NT2/D1 (cell line): ENCODE results near the gene GLIPR2.
A peak's percentile ranks its signal among the peaks of the same experiment; 100 is the strongest.

Experiments
- DNase-seq: peaks from one replicate; pipeline ENCODE4 v3.0.0-alpha.2; 2011; ENCODE audit warnings: low read depth, low spot score
- H3K27me3 ChIP-seq: 2 replicates; pipeline ENCODE4 v1.6.0; 2011; ENCODE audit warnings: mild to moderate bottlenecking; ENCODE audit not compliant: insufficient read length, insufficient read depth
- H3K36me3 ChIP-seq: 2 replicates; pipeline ENCODE4 v1.6.1; 2011; ENCODE audit warnings: mild to moderate bottlenecking, low read length, mixed read lengths; ENCODE audit not compliant: insufficient read depth, insufficient read length
- H3K4me1 ChIP-seq: 2 replicates; pipeline ENCODE4 v1.5.1; 2011; ENCODE audit not compliant: insufficient read depth, insufficient read length
- H3K4me3 ChIP-seq: 2 replicates; pipeline ENCODE4 v1.5.1; 2011; ENCODE audit warnings: low read depth; ENCODE audit not compliant: insufficient read length
- H3K9ac ChIP-seq: 2 replicates; pipeline ENCODE4 v1.6.0; 2011; ENCODE audit warnings: low read depth; ENCODE audit not compliant: insufficient read length
- H3K9me3 ChIP-seq: 2 replicates; pipeline ENCODE4 v1.5.1; 2011; ENCODE audit warnings: mild to moderate bottlenecking, low read length; ENCODE audit not compliant: insufficient read depth
- SUZ12 ChIP-seq: IDR thresholded peaks from 2 replicates; pipeline ENCODE4 v1.6.1; 2011; ENCODE audit not compliant: insufficient read length, insufficient read depth; ENCODE audit errors: extremely low read depth
- YY1 ChIP-seq: IDR thresholded peaks from 2 replicates; pipeline ENCODE4 v1.6.1; 2011; ENCODE audit not compliant: insufficient read length, insufficient read depth
- ZNF274 ChIP-seq: IDR thresholded peaks from 2 replicates; pipeline ENCODE4 v1.6.1; 2011; ENCODE audit warnings: mild to moderate bottlenecking, low read depth, low read length

GLIPR2 gene

GRCh38 chr9:36134761-36135505 lies 1.6 kb upstream of the GLIPR2 start:
- H3K9ac ChIP-seq: peak overlapping the region; percentile 1

GRCh38 chr9:36135741-36136271 lies 727 bp upstream of the GLIPR2 start:
- Histone ChIP-seq H3K36me3 (peaks cover 25% of the 10 kb centered on the region), H3K4me1 (peaks cover 11% of the 10 kb centered on the region), H3K9me3 (no peaks in the 10 kb centered on the region), H3K9ac (peak overlapping the region; percentile 90), H3K27me3 (peaks cover 24% of the 10 kb centered on the region), H3K4me3 (peak overlapping the region; percentile 85)
- TF ChIP-seq SUZ12: no peak
- no peak for TF ChIP-seq YY1
- no peak for DNase-seq

More at GRCh38 chr9:36134761-36135505, 1.6 kb upstream of the GLIPR2 start:
- Histone ChIP-seq H3K27me3 (peaks cover 24% of the 10 kb centered on the region), H3K36me3 (peaks cover 16% of the 10 kb centered on the region), H3K9me3 (no peaks in the 10 kb centered on the region), H3K4me1 (peaks cover 7% of the 10 kb centered on the region), H3K4me3 (peak overlapping the region; percentile 85)
- no peak for TF ChIP-seq ZNF274
- no peak for TF ChIP-seq SUZ12
- TF ChIP-seq YY1: no peak
- peak; percentile 44 for DNase-seq

GRCh38 chr9:36136894-36137391 lies 410 bp downstream of the GLIPR2 start:
- Histone ChIP-seq H3K27me3 (peaks cover 24% of the 10 kb centered on the region), H3K9ac (peak overlapping the region; percentile 90)
- no peak for DNase-seq

GRCh38 chr9:36137392-36138004 lies 965 bp downstream of the GLIPR2 start:
- H3K36me3 ChIP-seq: peaks cover 38% of the 10 kb centered on the region
- H3K4me1 ChIP-seq: peaks cover 18% of the 10 kb centered on the region
- DNase-seq: no peak
- no peak for TF ChIP-seq ZNF274
- H3K9me3 ChIP-seq: no peaks in the 10 kb centered on the region
- H3K27me3 ChIP-seq: peaks cover 24% of the 10 kb centered on the region
- H3K4me3 ChIP-seq: peak overlapping the region; percentile 85
- H3K9ac ChIP-seq: peak overlapping the region; percentile 90

More at GRCh38 chr9:36136894-36137391, 410 bp downstream of the GLIPR2 start:
- Histone ChIP-seq H3K4me1 (peaks cover 16% of the 10 kb centered on the region), H3K36me3 (peaks cover 32% of the 10 kb centered on the region), H3K4me3 (peak overlapping the region; percentile 85), H3K9me3 (no peaks in the 10 kb centered on the region)
- TF ChIP-seq YY1: no peak
- no peak for TF ChIP-seq SUZ12
- TF ChIP-seq ZNF274: no peak

- TF ChIP-seq SUZ12 (no peak), YY1 (no peak), ZNF274 (no peak)
- Histone ChIP-seq H3K36me3 (peaks cover 48% of the 10 kb centered on the region), H3K27me3 (peaks cover 24% of the 10 kb centered on the region), H3K9ac (no peak overlapping the region), H3K4me1 (peaks cover 21% of the 10 kb centered on the region), H3K4me3 (no peak overlapping the region), H3K9me3 (no peaks in the 10 kb centered on the region)
- no peak for DNase-seq
These were observed 2.0 kb downstream of the GLIPR2 start for GRCh38 chr9:36138496-36138895.

- no peak for DNase-seq
- Histone ChIP-seq H3K27me3 (peaks cover 24% of the 10 kb centered on the region), H3K9ac (no peak overlapping the region), H3K4me1 (peaks cover 21% of the 10 kb centered on the region), H3K4me3 (no peak overlapping the region), H3K9me3 (no peaks in the 10 kb centered on the region), H3K36me3 (peaks cover 52% of the 10 kb centered on the region)
- TF ChIP-seq ZNF274 (no peak), YY1 (no peak), SUZ12 (no peak)
These were observed 2.4 kb downstream of the GLIPR2 start for GRCh38 chr9:36138901-36139300.
